Mesodermal cell (in vitro differentiated cells): ENCODE data around the gene CFAP58.

Source experiments
- H3K27ac ChIP-seq: 2 replicates; pipeline ENCODE4 v1.7.0; 2013; ENCODE audit warnings: mild to moderate bottlenecking, low read depth, low read length, moderate library complexity; ENCODE audit not compliant: severe bottlenecking
- H3K36me3 ChIP-seq: 2 replicates; pipeline ENCODE4 v1.7.1; 2013; ENCODE audit warnings: mild to moderate bottlenecking, low read length, moderate library complexity; ENCODE audit not compliant: control insufficient read depth, insufficient read depth
- H3K4me1 ChIP-seq: one replicate; pipeline ENCODE4 v1.7.1; 2013; ENCODE audit warnings: mild to moderate bottlenecking, low read length; ENCODE audit not compliant: insufficient read depth, control insufficient read depth, poor library complexity, severe bottlenecking
- H3K4me3 ChIP-seq: 2 replicates; pipeline ENCODE4 v1.7.0; 2013; ENCODE audit warnings: low read length, control low read depth, mild to moderate bottlenecking; ENCODE audit not compliant: insufficient read depth, poor library complexity, severe bottlenecking; ENCODE audit errors: extremely low read depth
- H3K9me3 ChIP-seq: 2 replicates; pipeline ENCODE4 v1.7.1; 2013; ENCODE audit warnings: mild to moderate bottlenecking, low read length, moderate library complexity; ENCODE audit not compliant: control insufficient read depth
- WGBS, 2 experiments: methylation state at CpG; one replicate each; pipeline ENCODE4 v1.1.5; 2013; ENCODE audit warnings: missing lambda C conversion rate in 2 of 2; ENCODE audit not compliant: insufficient coverage in 2 of 2; 5-methylcytosine and 5-hydroxymethylcytosine counted together

Gene CFAP58

GRCh38 chr10:104380336-104380735 lies 26.7 kb downstream of the CFAP58 start:
- H3K9me3 ChIP-seq: no peaks in the 10 kb centered on the region
- H3K4me3 ChIP-seq: no peak overlapping the region
- 91 to 100% methylated on average over 1 to 3 of the region's 4 CpGs for WGBS, 2 experiments
- H3K4me1 ChIP-seq: peaks cover 4% of the 10 kb centered on the region
- no peak overlapping the region for H3K27ac ChIP-seq
- no peaks in the 10 kb centered on the region for H3K36me3 ChIP-seq

DNA sequence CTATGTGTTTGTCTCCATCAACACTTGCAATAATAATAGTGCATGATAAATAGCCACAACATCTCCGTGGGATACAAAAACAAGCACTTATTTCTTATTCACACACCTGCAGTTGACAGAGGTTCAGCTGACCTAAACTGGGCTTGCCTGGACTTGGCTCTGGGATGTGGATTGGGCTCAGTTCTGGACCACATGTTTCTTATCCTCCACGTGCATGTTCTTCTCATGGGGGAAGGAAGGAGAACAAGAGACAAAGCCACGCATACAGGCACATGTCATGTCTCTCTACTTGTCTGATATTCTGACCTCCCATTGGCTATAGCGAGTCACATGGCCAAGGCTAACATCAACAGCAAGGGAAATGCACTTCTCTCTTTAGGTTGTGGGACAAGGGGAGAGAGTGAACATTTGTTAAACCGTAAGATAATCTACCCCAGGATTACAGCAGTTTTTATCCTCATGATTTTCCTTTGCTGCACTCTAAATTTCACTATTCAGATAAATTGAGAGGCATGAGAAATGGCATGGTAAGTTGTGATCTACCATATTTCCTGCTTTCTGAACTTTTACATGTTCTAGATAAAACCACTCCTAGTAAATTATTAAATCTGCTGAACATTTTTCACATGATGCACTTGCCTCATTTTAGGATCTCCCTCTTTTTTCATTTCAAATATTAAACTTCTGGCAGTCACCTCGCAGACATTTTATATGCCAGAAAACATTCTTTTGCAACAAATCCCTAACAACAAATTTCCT lies 33.7 kb downstream of the CFAP58 start:
- H3K4me3 ChIP-seq: no peak overlapping the region
- H3K4me1 ChIP-seq: peaks cover 10% of the 10 kb centered on the region
- no peaks in the 10 kb centered on the region for H3K36me3 ChIP-seq
- 73 to 95% methylated on average over 2 to 4 of the region's 6 CpGs for WGBS, 2 experiments
- H3K27ac ChIP-seq: no peak overlapping the region
- no peaks in the 10 kb centered on the region for H3K9me3 ChIP-seq

DNA sequence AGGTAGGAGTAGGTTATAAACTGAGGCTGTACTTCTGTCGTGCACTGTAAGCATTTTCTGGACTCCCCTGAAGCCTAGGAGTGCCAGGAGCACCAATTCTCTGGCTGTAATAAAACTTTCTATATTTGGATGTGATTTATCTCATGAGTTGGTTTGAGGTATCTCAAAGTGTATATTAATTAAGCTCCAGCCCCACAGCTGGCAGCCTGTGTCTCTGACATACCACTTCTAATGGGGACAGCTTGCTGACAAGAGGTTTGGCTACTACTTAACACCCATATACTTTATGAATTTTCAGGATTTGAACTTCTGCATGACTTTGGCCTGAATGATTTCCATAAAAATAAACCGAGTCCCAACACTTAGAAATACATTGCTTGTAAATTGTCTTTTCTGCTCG lies 35.2 kb downstream of the CFAP58 start:
- Histone ChIP-seq H3K9me3 (no peaks in the 10 kb centered on the region), H3K36me3 (no peaks in the 10 kb centered on the region)
- 71 to 90% methylated on average over 2 to 3 of the region's 3 CpGs for WGBS, 2 experiments

DNA sequence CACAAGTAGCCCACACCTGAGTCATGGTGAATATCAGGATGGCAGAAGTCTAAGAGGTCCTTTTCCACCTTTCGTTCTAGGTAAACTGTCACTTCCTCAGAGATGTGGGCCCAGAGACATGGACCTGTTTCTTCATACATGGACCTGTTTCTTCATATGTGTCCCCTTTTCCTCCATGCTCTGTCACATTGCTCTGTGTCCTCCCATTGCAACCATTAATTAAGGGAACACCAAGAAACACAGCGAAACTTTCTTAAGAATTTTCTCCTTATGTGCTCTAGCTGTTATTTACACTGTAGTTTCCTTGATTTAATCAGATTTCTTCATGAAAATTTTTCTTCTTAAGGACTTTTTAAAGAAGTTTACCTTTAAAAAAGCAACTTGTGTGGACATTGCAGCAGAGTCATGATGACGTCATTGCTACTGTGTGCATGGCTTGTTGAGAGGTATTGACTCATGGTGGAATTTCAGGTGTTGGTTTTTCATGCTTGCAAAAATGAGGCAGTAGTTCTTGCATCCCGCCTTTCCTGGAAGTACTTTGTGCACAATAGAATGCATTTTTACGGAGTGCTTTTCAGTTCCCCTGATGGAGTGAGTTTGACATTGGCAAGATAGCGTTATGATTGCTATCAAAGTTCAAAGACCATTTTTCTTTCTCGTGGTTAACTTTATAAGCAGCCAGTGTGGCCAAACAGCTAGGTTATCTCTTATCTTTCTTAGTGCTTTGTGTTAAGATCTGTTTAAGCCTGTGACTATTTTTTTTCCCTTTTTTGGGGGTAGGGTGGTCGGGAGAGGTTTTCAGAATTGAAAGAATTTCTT lies 37.7 kb downstream of the CFAP58 start:
- Histone ChIP-seq H3K4me3 (no peak overlapping the region), H3K36me3 (no peaks in the 10 kb centered on the region), H3K9me3 (no peaks in the 10 kb centered on the region), H3K27ac (no peak overlapping the region), H3K4me1 (peaks cover 5% of the 10 kb centered on the region)
- 90% methylated on average over 4 to 5 of the region's 8 CpGs for WGBS, 2 experiments

More for the DNA sequence above, 35.2 kb downstream of the CFAP58 start:
- peaks cover 10% of the 10 kb centered on the region for H3K4me1 ChIP-seq
- H3K27ac ChIP-seq: no peak overlapping the region
- H3K4me3 ChIP-seq: no peak overlapping the region

GRCh38 chr10:104391969-104392296 lies 38.3 kb downstream of the CFAP58 start:
- Histone ChIP-seq H3K27ac (no peak overlapping the region), H3K4me1 (peaks cover 5% of the 10 kb centered on the region), H3K36me3 (no peaks in the 10 kb centered on the region), H3K4me3 (no peak overlapping the region), H3K9me3 (no peaks in the 10 kb centered on the region)
- WGBS, 2 experiments: no CpG with 5 or more reads among the region's 1 CpG

GRCh38 chr10:104393387-104393786 lies 39.8 kb downstream of the CFAP58 start:
- no peak overlapping the region for H3K4me3 ChIP-seq
- no peaks in the 10 kb centered on the region for H3K9me3 ChIP-seq
- no peak overlapping the region for H3K27ac ChIP-seq
- peaks cover 5% of the 10 kb centered on the region for H3K4me1 ChIP-seq
- 96 to 100% methylated on average over 2 to 4 of the region's 5 CpGs for WGBS, 2 experiments
- H3K36me3 ChIP-seq: no peaks in the 10 kb centered on the region

- Histone ChIP-seq H3K36me3 (no peaks in the 10 kb centered on the region), H3K4me1 (peaks cover 2% of the 10 kb centered on the region), H3K27ac (no peak overlapping the region), H3K9me3 (no peaks in the 10 kb centered on the region), H3K4me3 (no peak overlapping the region)
- no CpG with 5 or more reads among the region's 2 CpGs for WGBS, 2 experiments
Observed at GRCh38 chr10:104396581-104396980, 42.9 kb downstream of the CFAP58 start.

- Histone ChIP-seq H3K36me3 (no peaks in the 10 kb centered on the region), H3K4me3 (no peak overlapping the region), H3K4me1 (no peaks in the 10 kb centered on the region), H3K9me3 (no peaks in the 10 kb centered on the region), H3K27ac (no peak overlapping the region)
- 50 to 74% methylated on average over 2 to 3 of the region's 8 CpGs for WGBS, 2 experiments
Observed at GRCh38 chr10:104403636-104404035, 50.0 kb downstream of the CFAP58 start.

DNA sequence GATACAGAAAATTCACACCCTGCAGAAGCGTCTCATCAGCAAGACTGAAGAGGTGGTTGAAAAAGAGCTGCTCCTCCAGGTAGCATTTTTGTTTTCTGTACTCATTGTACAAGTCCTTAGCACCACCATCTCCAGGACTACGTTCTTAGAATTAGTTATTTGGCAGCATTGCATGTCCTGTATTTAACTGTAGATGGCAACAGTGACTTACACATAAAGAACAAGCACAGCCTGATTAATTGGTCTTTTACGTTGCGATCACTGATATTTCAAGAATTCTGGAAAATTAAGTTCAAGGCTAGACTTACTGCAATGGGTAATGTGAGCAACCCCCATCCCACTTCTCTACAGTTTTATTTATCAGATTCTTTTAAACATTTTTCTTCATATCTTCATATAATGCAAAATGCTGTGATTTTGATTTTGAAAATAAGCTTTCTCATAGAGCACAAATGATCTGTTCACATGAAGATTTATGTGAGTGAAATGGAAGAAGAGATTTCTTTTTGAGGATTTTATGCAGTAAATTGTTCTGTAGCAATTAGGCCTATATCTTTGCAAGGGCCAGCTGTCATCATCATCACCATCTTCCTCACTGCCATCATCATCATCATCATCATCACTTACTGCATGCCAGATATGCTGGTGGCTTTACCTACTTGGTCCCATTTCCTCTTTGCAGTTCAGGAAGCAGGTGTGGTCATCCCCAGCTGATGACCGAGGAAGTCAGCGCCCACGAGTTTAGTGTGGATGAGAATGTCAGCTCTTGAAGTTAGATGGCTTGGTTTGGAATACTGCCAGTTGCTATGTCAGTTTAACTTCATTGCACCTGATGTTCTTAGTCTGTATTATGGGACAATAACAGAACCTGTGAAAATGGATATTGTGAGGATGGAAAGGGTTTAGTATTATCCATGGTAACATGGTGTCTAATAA lies 53.4 kb downstream of the CFAP58 start:
- WGBS, 2 experiments: 50 to 75% methylated on average over 2 to 4 of the region's 7 CpGs
- Histone ChIP-seq H3K36me3 (no peaks in the 10 kb centered on the region), H3K9me3 (no peaks in the 10 kb centered on the region), H3K27ac (no peak overlapping the region), H3K4me1 (no peaks in the 10 kb centered on the region), H3K4me3 (no peak overlapping the region)

GRCh38 chr10:104413528-104413927 lies 59.9 kb downstream of the CFAP58 start:
- WGBS, 2 experiments: 78 to 100% methylated on average over 1 of the region's 1 CpG
- no peaks in the 10 kb centered on the region for H3K4me1 ChIP-seq
- H3K4me3 ChIP-seq: no peak overlapping the region
- H3K27ac ChIP-seq: no peak overlapping the region
- H3K9me3 ChIP-seq: no peaks in the 10 kb centered on the region
- H3K36me3 ChIP-seq: no peaks in the 10 kb centered on the region
